ENCODE measurements around the gene BATF3. TPM values are rescaled to one million over a fixed set of nuclear protein-coding genes. Genes with fewer than 3 reads are reported as not detected.
"Not testable (repeated sequence)": the region's sequence is repeated elsewhere in the genome, so short reads cannot be mapped to it uniquely, and the experiment has no call there.

The BATF3 gene
- total RNA-seq, 1 donor from 2014 or later, result 89.8 TPM

- Mint-ChIP-seq H3K36me3 (ENCODE audit: low read depth) (peaks cover 20% of the 10 kb centered on the region), H3K27ac (peak overlapping the region; percentile 82), H3K4me3 (peak overlapping the region; percentile 34), H3K27me3 (ENCODE audit: insufficient read depth) (peaks cover 6% of the 10 kb centered on the region), H3K4me1 (ENCODE audit: low read depth) (peaks cover 44% of the 10 kb centered on the region), H3K9me3 (peaks cover 7% of the 10 kb centered on the region)
- DNase-seq (ENCODE audit: low spot score), result peak; percentile 39
- intact Hi-C loops (cut with micrococcal nuclease), result loop anchor here (1.0 to 2.0 kb wide), 7 partner anchors 9 to 155 kb away; no protein-coding TSS in a partner anchor
Observed at GRCh38 chr1:212721388-212722247, 22.0 kb upstream of the BATF3 start.

DNA sequence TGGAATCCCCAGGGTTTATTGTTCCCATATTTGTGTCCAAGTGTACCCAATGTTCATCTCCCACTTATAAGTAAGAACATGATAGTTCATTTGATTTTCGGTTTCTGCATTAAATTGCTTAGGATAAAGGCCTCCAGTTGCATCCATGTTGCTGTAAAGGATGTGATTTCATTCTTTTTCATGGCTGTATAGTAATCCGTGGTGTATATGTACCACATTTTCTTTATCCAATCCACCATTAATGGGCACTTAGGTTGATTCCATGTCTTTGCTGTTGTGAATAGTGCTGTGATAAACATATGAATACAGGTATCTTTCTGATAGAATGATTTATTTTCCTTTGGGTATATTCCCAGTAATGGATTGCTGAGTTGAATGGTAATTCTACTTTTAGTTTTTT is 20.0 kb upstream of the BATF3 start:
- no peak for DNase-seq (ENCODE audit: low spot score)
- peaks cover 15% of the 10 kb centered on the region for H3K27me3 Mint-ChIP-seq (ENCODE audit: insufficient read depth)
- H3K4me1 Mint-ChIP-seq (ENCODE audit: low read depth), result peaks cover 37% of the 10 kb centered on the region
- intact Hi-C loops (cut with micrococcal nuclease), result loop anchor here (2.0 kb wide), 2 partner anchors 33 to 153 kb away; no protein-coding TSS in a partner anchor
- no peak overlapping the region for H3K27ac Mint-ChIP-seq
- H3K9me3 Mint-ChIP-seq, result peaks cover 7% of the 10 kb centered on the region
- no peak overlapping the region for H3K4me3 Mint-ChIP-seq
- peaks cover 12% of the 10 kb centered on the region for H3K36me3 Mint-ChIP-seq (ENCODE audit: low read depth)

- H3K4me3 Mint-ChIP-seq, result no peak overlapping the region
- H3K36me3 Mint-ChIP-seq (ENCODE audit: low read depth), result peaks cover 5% of the 10 kb centered on the region
- peaks cover 36% of the 10 kb centered on the region for H3K4me1 Mint-ChIP-seq (ENCODE audit: low read depth)
- no peak overlapping the region for H3K27ac Mint-ChIP-seq
- DNase-seq (ENCODE audit: low spot score), result no peak
- intact Hi-C loops (cut with micrococcal nuclease), result no loop called here
- peaks cover 15% of the 10 kb centered on the region for H3K27me3 Mint-ChIP-seq (ENCODE audit: insufficient read depth)
- H3K9me3 Mint-ChIP-seq, result peaks cover 3% of the 10 kb centered on the region
Observed at GRCh38 chr1:212718499-212718898, 18.9 kb upstream of the BATF3 start.

GRCh38 chr1:212716161-212716560 is 16.5 kb upstream of the BATF3 start:
- H3K4me3 Mint-ChIP-seq, result no peak overlapping the region
- DNase-seq (ENCODE audit: low spot score), result no peak
- peaks cover 34% of the 10 kb centered on the region for H3K4me1 Mint-ChIP-seq (ENCODE audit: low read depth)
- H3K27me3 Mint-ChIP-seq (ENCODE audit: insufficient read depth), result peaks cover 15% of the 10 kb centered on the region
- intact Hi-C loops (cut with micrococcal nuclease), result no loop called here
- no peak overlapping the region for H3K27ac Mint-ChIP-seq
- peaks cover 3% of the 10 kb centered on the region for H3K36me3 Mint-ChIP-seq (ENCODE audit: low read depth)
- H3K9me3 Mint-ChIP-seq, result no peaks in the 10 kb centered on the region

DNA sequence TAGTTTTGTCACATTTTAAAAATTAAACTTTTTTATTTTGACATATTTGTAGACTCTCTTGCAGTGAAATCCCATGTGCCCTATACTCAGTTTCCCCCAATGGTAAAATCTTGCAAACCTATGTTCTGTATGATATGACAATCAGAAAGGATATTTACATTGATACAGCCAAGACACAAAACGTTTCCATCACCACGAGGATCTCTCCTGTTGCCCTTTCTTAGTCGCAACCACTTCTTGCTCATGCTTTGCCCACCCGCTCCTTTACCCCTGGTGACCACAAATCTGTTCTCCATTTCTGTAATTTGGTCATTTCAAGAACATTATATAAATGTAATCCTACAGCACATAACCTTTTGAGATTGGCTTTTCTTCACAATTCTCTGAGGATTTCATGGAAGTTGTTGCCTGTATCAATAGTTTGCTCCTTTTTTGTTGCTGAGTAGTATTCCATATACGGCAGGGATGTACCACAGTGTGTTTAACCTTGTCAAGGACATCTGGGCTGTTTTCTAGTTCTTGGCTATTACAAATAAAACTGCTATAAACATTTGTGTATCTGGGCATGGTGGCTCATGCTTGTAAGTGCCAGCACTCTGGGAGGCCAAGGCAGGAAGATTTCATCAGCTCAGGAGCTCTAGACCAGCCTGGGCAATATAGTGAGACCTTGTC is 14.0 kb upstream of the BATF3 start:
- peaks cover 19% of the 10 kb centered on the region for H3K27me3 Mint-ChIP-seq (ENCODE audit: insufficient read depth)
- peak overlapping the region; percentile 32 for H3K27ac Mint-ChIP-seq
- intact Hi-C loops (cut with micrococcal nuclease), result no loop called here
- no peak for DNase-seq (ENCODE audit: low spot score)
- no peaks in the 10 kb centered on the region for H3K9me3 Mint-ChIP-seq
- no peak overlapping the region for H3K4me3 Mint-ChIP-seq
- peaks cover 3% of the 10 kb centered on the region for H3K36me3 Mint-ChIP-seq (ENCODE audit: low read depth)
- H3K4me1 Mint-ChIP-seq (ENCODE audit: low read depth), result peaks cover 32% of the 10 kb centered on the region

GRCh38 chr1:212712451-212713303 is 13.0 kb upstream of the BATF3 start:
- H3K4me3 Mint-ChIP-seq, result no peak overlapping the region
- no peak for DNase-seq (ENCODE audit: low spot score)
- H3K27me3 Mint-ChIP-seq (ENCODE audit: insufficient read depth), result peaks cover 18% of the 10 kb centered on the region
- no peaks in the 10 kb centered on the region for H3K9me3 Mint-ChIP-seq
- H3K36me3 Mint-ChIP-seq (ENCODE audit: low read depth), result no peaks in the 10 kb centered on the region
- H3K4me1 Mint-ChIP-seq (ENCODE audit: low read depth), result peaks cover 28% of the 10 kb centered on the region
- H3K27ac Mint-ChIP-seq, result peak overlapping the region; percentile 61
- intact Hi-C loops (cut with micrococcal nuclease), result loop anchor here (1.0 kb wide), 1 partner anchor 9 kb away; no protein-coding TSS in a partner anchor

DNA sequence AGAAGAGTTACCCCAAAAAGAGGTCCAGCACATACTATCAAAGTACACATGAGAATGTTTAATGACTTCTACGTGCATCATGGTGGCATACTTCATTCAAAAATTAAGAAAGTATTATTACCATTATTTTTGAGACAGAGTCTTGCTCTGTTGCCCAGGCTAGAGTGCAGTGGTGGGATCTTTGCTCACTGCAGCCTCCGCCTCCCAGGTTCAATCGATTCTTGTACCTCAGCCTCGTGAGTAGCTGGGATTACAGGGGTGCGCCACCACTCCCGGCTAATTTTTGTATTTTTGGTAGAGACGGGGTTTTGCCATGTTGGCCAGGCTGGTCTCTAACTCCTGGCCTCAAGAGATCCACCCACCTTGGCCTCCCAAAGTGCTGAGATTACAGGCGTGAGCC is 12.3 kb upstream of the BATF3 start:
- H3K4me3 Mint-ChIP-seq; H3K9me3 Mint-ChIP-seq; H3K36me3 Mint-ChIP-seq (ENCODE audit: low read depth); DNase-seq (ENCODE audit: low spot score); H3K27ac Mint-ChIP-seq: not testable (repeated sequence)
- Mint-ChIP-seq H3K4me1 (ENCODE audit: low read depth) (peaks cover 25% of the 10 kb centered on the region), H3K27me3 (ENCODE audit: insufficient read depth) (peaks cover 14% of the 10 kb centered on the region)
- intact Hi-C loops (cut with micrococcal nuclease), result loop anchor here (1.0 kb wide), 1 partner anchor 9 kb away; no protein-coding TSS in a partner anchor

GRCh38 chr1:212710566-212710965 is 10.9 kb upstream of the BATF3 start:
- intact Hi-C loops (cut with micrococcal nuclease), result no loop called here
- Mint-ChIP-seq H3K4me3 (no peak overlapping the region), H3K9me3 (no peaks in the 10 kb centered on the region), H3K27me3 (ENCODE audit: insufficient read depth) (peaks cover 7% of the 10 kb centered on the region), H3K4me1 (ENCODE audit: low read depth) (peaks cover 25% of the 10 kb centered on the region), H3K27ac (no peak overlapping the region), H3K36me3 (ENCODE audit: low read depth) (no peaks in the 10 kb centered on the region)
- no peak for DNase-seq (ENCODE audit: low spot score)

GRCh38 chr1:212703991-212704564 is 4.4 kb upstream of the BATF3 start:
- intact Hi-C loops (cut with micrococcal nuclease), result loop anchor here (5.0 kb wide), 1 partner anchor 37 kb away; no protein-coding TSS in a partner anchor
- Mint-ChIP-seq H3K4me3 (no peak overlapping the region), H3K4me1 (ENCODE audit: low read depth) (peaks cover 31% of the 10 kb centered on the region)

GRCh38 chr1:212702672-212703071 is 3.0 kb upstream of the BATF3 start:
- no peak overlapping the region for H3K4me3 Mint-ChIP-seq
- peaks cover 3% of the 10 kb centered on the region for H3K36me3 Mint-ChIP-seq (ENCODE audit: low read depth)
- H3K9me3 Mint-ChIP-seq, result no peaks in the 10 kb centered on the region
- H3K27me3 Mint-ChIP-seq (ENCODE audit: insufficient read depth), result peaks cover 8% of the 10 kb centered on the region
- H3K27ac Mint-ChIP-seq, result no peak overlapping the region
- H3K4me1 Mint-ChIP-seq (ENCODE audit: low read depth), result peaks cover 43% of the 10 kb centered on the region
- intact Hi-C loops (cut with micrococcal nuclease), result loop anchor here (5.0 kb wide), 1 partner anchor 35 kb away; no protein-coding TSS in a partner anchor
- DNase-seq (ENCODE audit: low spot score), result no peak

More at GRCh38 chr1:212703991-212704564, 4.4 kb upstream of the BATF3 start:
- DNase-seq (ENCODE audit: low spot score), result no peak
- no peaks in the 10 kb centered on the region for H3K36me3 Mint-ChIP-seq (ENCODE audit: low read depth)
- H3K9me3 Mint-ChIP-seq, result no peaks in the 10 kb centered on the region
- no peak overlapping the region for H3K27ac Mint-ChIP-seq
- peaks cover 11% of the 10 kb centered on the region for H3K27me3 Mint-ChIP-seq (ENCODE audit: insufficient read depth)

GRCh38 chr1:212701910-212702309 is 2.3 kb upstream of the BATF3 start:
- H3K27me3 Mint-ChIP-seq (ENCODE audit: insufficient read depth), result peaks cover 8% of the 10 kb centered on the region
- peaks cover 9% of the 10 kb centered on the region for H3K36me3 Mint-ChIP-seq (ENCODE audit: low read depth)
- no peaks in the 10 kb centered on the region for H3K9me3 Mint-ChIP-seq
- H3K4me1 Mint-ChIP-seq (ENCODE audit: low read depth), result peaks cover 51% of the 10 kb centered on the region
- DNase-seq (ENCODE audit: low spot score), result no peak
- H3K27ac Mint-ChIP-seq, result no peak overlapping the region
- H3K4me3 Mint-ChIP-seq, result no peak overlapping the region
- intact Hi-C loops (cut with micrococcal nuclease), result loop anchor here (1.0 to 5.0 kb wide), 4 partner anchors 19 to 93 kb away; partner anchors contain the start of gene ATF3

Data from activated T-helper 1 cell treated with anti-CD3 and anti-CD28 coated beads, Interleukin-12 subunit alpha, Interleukin-12 subunit beta, Interleukin-2, Interleukin-4 antibody, amounts not matched to agents 30 ng/mL and 10 ng/mL and 1 ng/mL, durations not matched to agents 14 hours and 24 hours and 36 hours (primary cell).